GM19452 (cell line): Measurements from ENCODE around the gene PSENEN.
"Not testable (repeated sequence)": the region's sequence is repeated elsewhere in the genome, so short reads cannot be mapped to it uniquely, and the experiment has no call there.

Source experiments
- ATAC-seq: cut with Tn5 transposase; IDR thresholded peaks from one replicate; pipeline ENCODE4 v1.9.1; 2021; ENCODE audit not compliant: unreplicated experiment

PSENEN gene

GRCh38 chr19:35718345-35719041, 27.0 kb upstream of the PSENEN start:
- ATAC-seq: no peak

- ATAC-seq: no peak
Measured at GRCh38 chr19:35719402-35720162, 25.9 kb upstream of the PSENEN start.

GRCh38 chr19:35720163-35720524, 25.3 kb upstream of the PSENEN start:
- no peak for ATAC-seq

- ATAC-seq: no peak
Measured at GRCh38 chr19:35720648-35721047, 24.8 kb upstream of the PSENEN start.

GRCh38 chr19:35721374-35721773, 24.1 kb upstream of the PSENEN start:
- no peak for ATAC-seq

GRCh38 chr19:35722461-35722860, 23.0 kb upstream of the PSENEN start:
- ATAC-seq: no peak

GRCh38 chr19:35722897-35723296, 22.6 kb upstream of the PSENEN start:
- no peak for ATAC-seq

- no peak for ATAC-seq
Measured at GRCh38 chr19:35723671-35724070, 21.8 kb upstream of the PSENEN start.

GRCh38 chr19:35724132-35724531, 21.3 kb upstream of the PSENEN start:
- ATAC-seq: not testable (repeated sequence)

GRCh38 chr19:35724560-35724959, 20.9 kb upstream of the PSENEN start:
- ATAC-seq: no peak

- ATAC-seq: no peak
Measured at GRCh38 chr19:35725216-35725861, 20.1 kb upstream of the PSENEN start.

GRCh38 chr19:35727053-35727955, 18.1 kb upstream of the PSENEN start:
- no peak for ATAC-seq

GRCh38 chr19:35727956-35728706, 17.3 kb upstream of the PSENEN start:
- ATAC-seq: no peak

GRCh38 chr19:35729021-35729420, 16.4 kb upstream of the PSENEN start:
- ATAC-seq: no peak

- ATAC-seq: no peak
Measured at GRCh38 chr19:35729763-35730162, 15.7 kb upstream of the PSENEN start.

GRCh38 chr19:35730326-35730725, 15.1 kb upstream of the PSENEN start:
- ATAC-seq: no peak

GRCh38 chr19:35731353-35731752, 14.1 kb upstream of the PSENEN start:
- no peak for ATAC-seq

- ATAC-seq: no peak
Measured at GRCh38 chr19:35731779-35732405, 13.6 kb upstream of the PSENEN start.

GRCh38 chr19:35732540-35733179, 12.8 kb upstream of the PSENEN start:
- no peak for ATAC-seq
